GM12878 (cell line): Measurements from ENCODE around the gene ISG15. TPM values are rescaled to one million over a fixed set of nuclear protein-coding genes. Genes with fewer than 3 reads are reported as not detected.

Experiments
- ATF7 ChIP-seq: fragments of 450-650 bp; IDR thresholded peaks from 2 replicates; pipeline ENCODE4 v1.6.1; 2016; ENCODE audit warnings: low read depth, mild to moderate bottlenecking
- BACH1 ChIP-seq: fragments of 450-650 bp; IDR thresholded peaks from 2 replicates; pipeline ENCODE4 v1.6.1; 2017; ENCODE audit warnings: mild to moderate bottlenecking, borderline replicate concordance
- BHLHE40 ChIP-seq, 2 experiments: fragments of 450-650 bp in 1 of 2; IDR thresholded peaks; 2 replicates each; pipeline ENCODE4 v1.6.1; 2011 to 2017; ENCODE audit warnings: low read depth in 2 of 2, borderline replicate concordance in 1 of 2, improper control_type of control experiment in 1 of 2, low read length in 1 of 2, mild to moderate bottlenecking in 1 of 2
- CBFB ChIP-seq: IDR thresholded peaks from 2 replicates; pipeline ENCODE4 v1.6.1; 2016; ENCODE audit warnings: antibody characterized with exemption, low read depth
- CTCF ChIP-seq, 3 experiments: IDR thresholded peaks in 2 of 3; conservative IDR thresholded peaks in 1 of 3; 2 replicates each; pipeline ENCODE4 v1.5.1; 2011; ENCODE audit warnings: low read depth in 3 of 3, low read length in 3 of 3, mild to moderate bottlenecking in 3 of 3, control low read depth in 2 of 3, moderate library complexity in 2 of 3, inconsistent platforms in 1 of 3, mixed read lengths in 1 of 3; ENCODE audit not compliant: control insufficient read depth in 2 of 3, insufficient read depth in 1 of 3; ENCODE audit errors: extremely low read depth in 1 of 3
- DPF2 ChIP-seq: fragments of 450-650 bp; IDR thresholded peaks from 2 replicates; pipeline ENCODE4 v1.6.1; 2017; ENCODE audit warnings: mild to moderate bottlenecking
- EGR1 ChIP-seq, 2 experiments: IDR thresholded peaks; 1 replicate in 1 of 2; 2 replicates in 1 of 2; pipeline ENCODE4 v1.6.1; 2011 to 2012; ENCODE audit warnings: low read depth in 2 of 2, low read length in 2 of 2, borderline replicate concordance in 1 of 2, mild to moderate bottlenecking in 1 of 2, moderate library complexity in 1 of 2
- EZH2 ChIP-seq: IDR thresholded peaks from 2 replicates; pipeline ENCODE4 v1.6.1; 2012; ENCODE audit warnings: low read depth, mild to moderate bottlenecking, control low read depth, inconsistent platforms, low read length, borderline replicate concordance; ENCODE audit not compliant: control insufficient read depth
- GATAD2B ChIP-seq: fragments of 450-650 bp; conservative IDR thresholded peaks from 2 replicates; pipeline ENCODE4 v1.6.1; 2017; ENCODE audit warnings: low read depth, mild to moderate bottlenecking, moderate library complexity
- IKZF1 ChIP-seq: fragments of 450-650 bp; conservative IDR thresholded peaks from 2 replicates; pipeline ENCODE4 v1.6.1; 2017; ENCODE audit warnings: antibody characterized with exemption, mild to moderate bottlenecking
- LARP7 ChIP-seq: fragments of 450-650 bp; IDR thresholded peaks from 2 replicates; pipeline ENCODE4 v1.6.1; 2017; ENCODE audit warnings: mild to moderate bottlenecking
- MTA3 ChIP-seq: IDR thresholded peaks from 2 replicates; pipeline ENCODE4 v1.6.1; 2012; ENCODE audit warnings: low read length, inconsistent platforms, borderline replicate concordance
- NFYA ChIP-seq: IDR thresholded peaks from 2 replicates; pipeline ENCODE4 v1.6.1; 2011; ENCODE audit warnings: low read depth, mild to moderate bottlenecking, low read length, improper control_type of control experiment, borderline replicate concordance
- NKRF ChIP-seq: fragments of 450-650 bp; conservative IDR thresholded peaks from 2 replicates; pipeline ENCODE4 v1.6.1; 2017; ENCODE audit warnings: mild to moderate bottlenecking, moderate library complexity
- NR2C1 ChIP-seq: fragments of 450-650 bp; IDR thresholded peaks from 2 replicates; pipeline ENCODE4 v1.6.1; 2017; ENCODE audit warnings: antibody characterized with exemption, mild to moderate bottlenecking, moderate library complexity
- PAX5 ChIP-seq: IDR thresholded peaks from 2 replicates; pipeline ENCODE4 v1.6.1; 2011; ENCODE audit warnings: low read depth, low read length, borderline replicate concordance
- POLR2AphosphoS2 ChIP-seq: IDR thresholded peaks from 2 replicates; pipeline ENCODE4 v1.6.1; 2011; ENCODE audit warnings: low read depth, mild to moderate bottlenecking, low read length, improper control_type of control experiment, moderate library complexity
- RBBP5 ChIP-seq: fragments of 200-600 bp; sonication (generic); conservative IDR thresholded peaks from 2 replicates; pipeline ENCODE4 v1.6.1; 2016
- RFX5 ChIP-seq: IDR thresholded peaks from 2 replicates; pipeline ENCODE4 v1.6.1; 2011; ENCODE audit warnings: low read depth, low read length, improper control_type of control experiment
- SIX5 ChIP-seq: IDR thresholded peaks from 2 replicates; pipeline ENCODE4 v1.6.1; 2011; ENCODE audit warnings: mild to moderate bottlenecking, low read depth, low read length, moderate library complexity; ENCODE audit not compliant: severe bottlenecking
- SMAD5 ChIP-seq: IDR thresholded peaks from 2 replicates; pipeline ENCODE4 v1.6.1; 2016; ENCODE audit warnings: antibody characterized with exemption, low read depth
- SPI1 ChIP-seq: IDR thresholded peaks from 2 replicates; pipeline ENCODE4 v1.6.1; 2011; ENCODE audit warnings: low read depth, mild to moderate bottlenecking, low read length, moderate library complexity, borderline replicate concordance; ENCODE audit not compliant: insufficient read depth
- SUZ12 ChIP-seq: fragments of 200-600 bp; sonication (generic); IDR thresholded peaks from one replicate; pipeline ENCODE4 v1.6.1; 2018; ENCODE audit warnings: antibody characterized with exemption, mild to moderate bottlenecking; ENCODE audit not compliant: unreplicated experiment
- USF2 ChIP-seq: IDR thresholded peaks from 2 replicates; pipeline ENCODE4 v1.6.1; 2011; ENCODE audit warnings: low read depth, low read length, improper control_type of control experiment, borderline replicate concordance
- ZNF274 ChIP-seq: IDR thresholded peaks from one replicate; pipeline ENCODE4 v1.8.0; 2011; ENCODE audit not compliant: insufficient read length, insufficient read depth
- ZNF622 ChIP-seq: fragments of 450-650 bp; IDR thresholded peaks from 2 replicates; pipeline ENCODE4 v1.6.1; 2017; ENCODE audit warnings: mild to moderate bottlenecking, inconsistent platforms
- polyA plus RNA-seq, 11 experiments: library from polyadenylated mRNA; depleted of rRNA in 4 of 11; unstranded in 6 of 11; stranded (reverse) in 5 of 11; fragments of >200 nt; fragmentation: Nextera tagmentation in 4 of 11; fragmentation: Illumina TruSeq in 1 of 11; extraction: Ambion mirVana in 4 of 11; extraction: Trizol in 1 of 11; gene quantifications; 1 replicate in 1 of 11; 2 replicates in 10 of 11; pipeline versions ENCODE4 v1.2.1 to v1.2.3, GENCODE V29; 2011 to 2016; ENCODE audit warnings: inconsistent platforms in 2 of 11, missing spikeins in 2 of 11, low read depth in 1 of 11
- total RNA-seq, 4 experiments: library from RNA; depleted of rRNA in 3 of 4; stranded (reverse); fragments of >200 nt in 3 of 4; fragmentation: Illumina TruSeq in 1 of 4; extraction: Trizol in 1 of 4; gene quantifications; 2 replicates each; pipeline versions ENCODE4 v1.2.1 to v1.2.3, GENCODE V29; 2013 to 2021

Gene ISG15
- total and polyA plus RNA-seq, 10 of the 15 experiments (the other 5 are each of a cell fraction or from before 2014, with no cell fraction given) = 7.8 to 384 (median 274) TPM

- TF ChIP-seq NKRF (0 out of 2 replicates have a peak, but pooled peaks have one; percentile 44), IKZF1 (peak; percentile 62), CBFB (no peak), BACH1 (peak; percentile 78; the same call in 1 of the 2 replicates), NR2C1 (no peak), SUZ12 (peak; percentile 41), SIX5 (no peak), ATF7 (no peak), LARP7 (peak; percentile 70; the same call in 1 of the 2 replicates), MTA3 (no peak), PAX5 (no peak), BHLHE40 (IDR thresholded peaks at IDR 0.05; ENCODE audit: borderline replicate concordance in 1 of 2, low read depth in 2 of 2, low read length in 1 of 2) (peak in 1 of 2 experiments; percentile 67; a peak in 1 of 4 replicates), EZH2 (no peak), NFYA (no peak), DPF2 (peak; percentile 59; the same call in 1 of the 2 replicates), GATAD2B (peak; percentile 88), ZNF622 (no peak), POLR2AphosphoS2 (no peak), SPI1 (no peak), RFX5 (no peak), RBBP5 (no peak), USF2 (no peak), CTCF (IDR thresholded peaks at IDR 0.05 in 2 of 3, conservative IDR thresholded peaks at IDR 0.05 in 1 of 3; ENCODE audit: control insufficient read depth in 2 of 3, extremely low read depth in 1 of 3, insufficient read depth in 1 of 3, low read depth in 3 of 3, low read length in 3 of 3) (0 out of 6 replicates have a peak, but pooled peaks of 1 of the 3 experiments have one; percentile 5), SMAD5 (no peak), ZNF274 (no peak), EGR1 (IDR thresholded peaks at IDR 0.05; ENCODE audit: borderline replicate concordance in 1 of 2, low read depth in 2 of 2, low read length in 2 of 2) (no peak)
These were observed 14.1 kb upstream of the ISG15 start (continued) for GRCh38 chr1:998995-999724.
